ENCODE results near the gene UBE2V1.

- TF ChIP-seq CTCF (IDR thresholded peaks at IDR 0.05; ENCODE audit: poor library complexity): peak; percentile 100
- TF ChIP-seq EZH2 (IDR thresholded peaks at IDR 0.05; ENCODE audit: borderline replicate concordance): no peak
These were observed 41.7 kb downstream of the UBE2V1 start for GRCh38 chr20:50071039-50071888.
